ENCODE results near the gene GSG1.

GSG1 gene

DNA sequence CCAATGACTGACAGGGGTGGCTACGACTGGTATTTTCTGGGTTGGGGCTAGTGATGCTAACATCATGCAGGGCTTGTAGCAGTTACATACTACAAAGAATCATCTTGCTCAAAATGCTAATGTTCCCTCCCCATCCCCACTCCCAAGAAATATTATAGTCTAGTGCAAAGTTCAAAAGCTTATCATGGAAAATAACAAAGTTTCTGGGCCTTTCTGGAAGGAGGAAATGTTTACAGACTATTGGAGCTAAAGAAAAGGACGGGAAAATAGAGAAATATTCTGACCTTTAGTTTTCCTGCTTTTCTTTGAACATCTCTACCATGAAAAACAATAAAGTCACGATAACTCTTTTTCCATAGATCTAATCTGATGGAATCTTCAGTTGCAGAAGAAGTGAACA lies 23.2 kb downstream of the GSG1 start:
- POLR2A ChIA-PET (ENCODE audit: low non-redundant PET), result interaction anchor here (0.5 kb wide), 1 partner anchor 276 kb away, joined by 4 read pairs; no protein-coding TSS in a partner anchor
- TF ChIP-seq CTCF (conservative IDR thresholded peaks at IDR 0.05; ENCODE audit: low read depth), result no peak
- CTCF ChIA-PET, result interaction anchor here (0.6 kb wide), 1 partner anchor 15 kb away, joined by 4 read pairs; no protein-coding TSS in a partner anchor
- no peak overlapping the region for H3K27ac ChIP-seq
- DNase-seq (ENCODE audit: low spot score), result no peak

GRCh38 chr12:13079440-13079906 lies 24.0 kb downstream of the GSG1 start:
- H3K27ac ChIP-seq, result no peak overlapping the region
- ChIA-PET CTCF (interaction anchor here (0.6 kb wide), 1 partner anchor 14 kb away, joined by 4 read pairs; no protein-coding TSS in a partner anchor), POLR2A (ENCODE audit: low non-redundant PET) (interaction anchor here (0.6 kb wide), 1 partner anchor 132 kb away, joined by 5 read pairs; no protein-coding TSS in a partner anchor)
- DNase-seq (ENCODE audit: low spot score), result no peak
- no peak for TF ChIP-seq CTCF (conservative IDR thresholded peaks at IDR 0.05; ENCODE audit: low read depth)

DNA sequence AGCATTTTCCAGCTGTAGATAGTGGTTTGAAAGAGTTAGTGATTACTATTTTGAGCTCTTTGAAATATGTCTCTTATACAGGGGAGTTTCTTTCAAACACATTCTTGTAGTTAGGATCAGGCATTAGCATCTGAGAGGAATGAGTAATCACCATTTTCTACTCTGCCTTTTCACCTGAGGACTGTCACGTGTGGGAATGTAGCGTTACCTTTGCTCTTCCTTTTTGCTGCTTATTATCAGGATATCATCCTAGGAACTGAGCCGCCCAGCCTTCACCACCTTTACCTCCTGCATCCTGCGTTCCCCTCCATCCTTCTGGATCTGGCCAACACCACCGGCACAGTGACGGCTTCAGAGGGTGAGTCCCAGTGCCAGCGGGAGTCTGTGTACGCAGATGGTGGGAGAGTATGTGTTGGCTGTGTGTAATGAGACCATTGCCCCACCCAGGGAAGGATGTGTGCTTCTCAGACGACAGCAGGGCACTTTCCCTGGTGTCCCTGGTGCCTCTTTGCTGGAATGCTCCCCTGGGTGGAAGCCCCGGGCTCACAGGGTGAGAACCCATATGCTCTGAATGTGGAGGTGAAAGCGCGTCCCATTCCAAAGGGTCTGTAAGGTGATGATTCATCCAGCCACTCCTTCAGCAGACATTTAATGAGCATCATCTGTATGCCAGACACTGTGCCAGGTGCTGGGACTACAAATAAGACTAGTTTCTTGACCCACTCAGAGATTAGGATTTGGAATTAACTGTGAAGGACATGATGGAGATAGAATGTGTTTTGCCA lies 27.5 kb downstream of the GSG1 start:
- TF ChIP-seq CTCF (conservative IDR thresholded peaks at IDR 0.05; ENCODE audit: low read depth), result no peak
- no peak overlapping the region for H3K27ac ChIP-seq
- ChIA-PET CTCF (no interaction called here), POLR2A (ENCODE audit: low non-redundant PET) (no interaction called here)
- DNase-seq (ENCODE audit: low spot score), result no peak

DNA sequence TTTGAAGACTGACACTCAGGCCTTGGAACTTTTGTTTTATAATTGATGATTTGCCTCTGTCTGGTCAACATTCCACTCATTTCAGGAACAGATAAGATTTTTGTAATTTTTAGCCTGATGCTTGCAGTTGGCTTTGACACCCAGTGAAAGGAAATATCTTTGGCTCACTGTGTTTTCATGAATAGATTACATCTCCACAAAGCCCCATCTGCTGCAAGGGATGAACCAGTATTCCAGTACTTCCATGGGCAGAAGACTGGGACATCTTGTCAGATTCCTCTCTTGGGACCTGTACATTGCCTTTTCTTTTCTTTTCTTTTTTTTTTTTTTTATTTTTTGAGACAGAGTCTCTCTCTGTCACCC lies 28.4 kb downstream of the GSG1 start:
- no peak for TF ChIP-seq CTCF (conservative IDR thresholded peaks at IDR 0.05; ENCODE audit: low read depth)
- no peak overlapping the region for H3K27ac ChIP-seq
- ChIA-PET CTCF (no interaction called here), POLR2A (ENCODE audit: low non-redundant PET) (no interaction called here)
- DNase-seq (ENCODE audit: low spot score), result no peak

GRCh38 chr12:13074396-13075117 lies 28.9 kb downstream of the GSG1 start:
- H3K27ac ChIP-seq, result no peak overlapping the region
- CTCF ChIA-PET, result interaction anchor here (0.5 kb wide), 1 partner anchor 160 kb away, joined by 6 read pairs; no protein-coding TSS in a partner anchor
- DNase-seq (ENCODE audit: low spot score), result peak; percentile 12
- TF ChIP-seq CTCF (conservative IDR thresholded peaks at IDR 0.05; ENCODE audit: low read depth), result no peak
- POLR2A ChIA-PET (ENCODE audit: low non-redundant PET), result no interaction called here

DNA sequence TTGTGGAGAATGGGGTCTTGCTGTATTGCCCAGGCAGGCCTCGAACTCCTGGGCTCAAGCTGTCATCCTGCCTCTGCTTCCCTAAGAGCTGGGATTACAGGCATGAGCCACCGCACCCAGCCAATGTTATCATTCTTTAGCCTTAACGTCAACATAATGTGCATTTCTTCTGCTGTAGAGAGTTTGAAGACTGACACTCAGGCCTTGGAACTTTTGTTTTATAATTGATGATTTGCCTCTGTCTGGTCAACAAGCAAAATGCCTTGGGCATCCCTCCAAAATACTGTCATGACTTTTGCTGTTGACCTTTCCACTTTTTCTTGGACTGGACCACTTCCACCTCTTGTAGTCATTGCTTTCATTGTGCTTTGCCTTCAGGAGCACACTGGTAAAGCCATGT lies 30.3 kb downstream of the GSG1 start:
- ChIA-PET POLR2A (ENCODE audit: low non-redundant PET) (no interaction called here), CTCF (interaction anchor here (0.6 kb wide), 1 partner anchor 160 kb away, joined by 4 read pairs; no protein-coding TSS in a partner anchor)
- TF ChIP-seq CTCF (conservative IDR thresholded peaks at IDR 0.05; ENCODE audit: low read depth), result no peak
- H3K27ac ChIP-seq, result no peak overlapping the region
- no peak for DNase-seq (ENCODE audit: low spot score)
